Mononuclear cell (primary cell): ENCODE results near the gene EHMT2. TPM values are rescaled to one million over a fixed set of nuclear protein-coding genes. Genes with fewer than 3 reads are reported as not detected.
A peak's percentile ranks its signal among the peaks of the same experiment; 100 is the strongest.
"Not testable (repeated sequence)": the region's sequence is repeated elsewhere in the genome, so short reads cannot be mapped to it uniquely, and the experiment has no call there.

Experiments
- H3K27me3 ChIP-seq: 2 replicates; pipeline ENCODE4 v1.6.0; 2011; ENCODE audit warnings: low read length, control low read depth; ENCODE audit not compliant: insufficient read depth
- H3K4me1 ChIP-seq: 2 replicates; pipeline ENCODE4 v1.5.1; 2011; ENCODE audit warnings: mild to moderate bottlenecking, low read length, control low read depth; ENCODE audit not compliant: insufficient read depth
- H3K4me3 ChIP-seq: 2 replicates; pipeline ENCODE4 v1.5.1; 2011; ENCODE audit warnings: mild to moderate bottlenecking, low read length, moderate library complexity
- H3K9me3 ChIP-seq: 2 replicates; pipeline ENCODE4 v1.5.1; 2011; ENCODE audit warnings: low read depth, mild to moderate bottlenecking, control low read depth, low read length
- total RNA-seq: library from RNA; depleted of rRNA; stranded (reverse); fragments of >200 nt; gene quantifications from one replicate; pipeline ENCODE4 v1.2.3, GENCODE V29; 2012

EHMT2 gene
- total RNA-seq, 1 donor: 14.4 TPM

DNA sequence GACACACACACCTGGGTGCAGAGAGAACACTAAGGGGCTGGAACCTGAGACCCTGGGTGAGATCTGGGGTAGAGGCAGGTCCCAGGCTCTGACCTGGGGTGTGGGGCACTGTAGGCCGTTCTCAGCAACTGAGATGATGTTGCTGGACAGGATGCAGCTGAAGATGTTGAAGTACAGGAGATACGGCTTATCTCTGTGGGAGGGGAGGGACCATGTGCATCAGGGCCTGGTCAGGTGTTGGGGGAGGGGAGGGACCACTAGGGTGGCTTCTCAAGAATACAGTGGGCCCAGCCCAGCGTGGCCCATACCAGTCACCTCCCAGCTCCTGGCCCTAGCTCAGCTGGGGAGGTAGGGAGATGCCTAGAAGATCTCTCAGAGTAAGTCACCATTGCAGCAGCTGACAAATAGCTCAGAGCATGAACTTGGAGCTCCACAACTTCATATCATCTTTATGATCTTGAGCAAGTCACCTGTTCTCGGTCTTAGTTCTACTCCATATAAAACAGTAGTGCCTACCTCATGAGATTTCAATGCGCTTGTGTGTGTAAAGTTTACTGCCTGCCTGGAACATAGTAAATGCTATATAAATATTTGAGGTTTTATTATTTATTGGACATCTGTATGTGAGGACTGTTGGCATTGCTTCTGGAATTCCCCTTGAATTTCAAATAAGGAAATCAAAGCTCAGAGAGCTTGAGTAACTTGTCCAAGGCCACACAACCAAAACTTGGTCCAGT, 22.5 kb downstream of the EHMT2 start:
- no peaks in the 10 kb centered on the region for H3K9me3 ChIP-seq

DNA sequence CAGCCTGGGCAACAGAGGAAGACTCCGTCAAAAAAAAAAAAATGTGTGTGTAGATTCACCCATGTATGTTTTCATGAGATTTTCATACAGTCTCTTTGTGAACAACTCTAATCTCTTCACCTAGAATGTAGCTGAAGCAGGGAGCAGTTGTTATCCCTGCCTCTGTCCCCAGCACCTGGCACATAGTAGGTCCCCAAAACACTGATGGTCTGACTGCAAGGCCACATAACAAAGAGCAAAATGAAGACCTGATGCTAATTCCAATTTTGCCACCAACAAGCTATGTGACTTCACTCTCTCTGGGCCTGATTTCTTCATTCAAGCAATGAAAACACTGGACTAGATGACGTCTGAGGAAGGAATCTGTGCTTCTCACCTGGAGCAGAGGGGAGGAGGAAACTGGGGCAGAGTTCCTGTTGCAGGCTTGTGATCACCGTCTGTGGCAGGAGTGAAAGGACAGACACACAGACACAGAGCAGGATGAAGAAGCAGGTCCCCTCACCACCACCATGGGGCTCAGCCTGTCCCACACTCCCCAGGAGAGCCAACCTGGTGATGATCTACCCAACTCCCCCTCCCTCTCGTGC, 23.3 kb downstream of the EHMT2 start:
- no peaks in the 10 kb centered on the region for H3K4me1 ChIP-seq
- H3K4me3 ChIP-seq: no peak overlapping the region
- no peaks in the 10 kb centered on the region for H3K9me3 ChIP-seq
- no peaks in the 10 kb centered on the region for H3K27me3 ChIP-seq

More for the DNA sequence above, 22.5 kb downstream of the EHMT2 start:
- no peak overlapping the region for H3K4me3 ChIP-seq
- no peaks in the 10 kb centered on the region for H3K27me3 ChIP-seq
- H3K4me1 ChIP-seq: no peaks in the 10 kb centered on the region

DNA sequence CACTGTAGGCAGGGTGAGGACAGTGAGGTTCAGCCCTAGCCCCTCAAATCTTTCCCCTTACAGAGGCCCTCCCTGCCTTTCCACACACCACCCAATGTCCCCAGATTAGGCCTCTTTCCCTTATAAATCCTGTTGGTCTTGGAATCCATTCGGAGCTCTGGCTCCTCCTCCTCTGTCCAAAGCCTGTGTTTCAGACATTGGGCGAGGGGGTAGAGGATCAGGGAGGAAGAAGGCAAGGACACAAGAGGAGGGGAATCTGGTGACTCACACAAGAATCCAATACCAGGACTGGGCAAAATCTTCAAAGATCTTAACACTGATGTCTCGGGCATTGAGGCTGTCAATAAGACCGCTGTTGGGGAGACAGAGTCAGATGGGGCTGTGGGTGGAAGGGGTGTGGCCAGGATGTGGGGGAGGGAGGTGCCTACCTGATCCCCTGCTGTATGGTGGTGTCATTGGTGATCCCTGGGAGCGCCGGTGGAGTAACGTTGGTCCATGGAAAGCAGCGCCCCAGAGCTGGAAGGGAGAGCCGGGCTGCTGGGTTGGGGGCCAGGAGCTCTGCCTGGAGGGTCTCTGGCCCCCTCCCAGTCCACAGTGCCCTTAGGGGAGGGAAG, 26.3 kb downstream of the EHMT2 start:
- Histone ChIP-seq H3K9me3 (no peaks in the 10 kb centered on the region), H3K4me1 (no peaks in the 10 kb centered on the region), H3K27me3 (no peaks in the 10 kb centered on the region), H3K4me3 (no peak overlapping the region)

DNA sequence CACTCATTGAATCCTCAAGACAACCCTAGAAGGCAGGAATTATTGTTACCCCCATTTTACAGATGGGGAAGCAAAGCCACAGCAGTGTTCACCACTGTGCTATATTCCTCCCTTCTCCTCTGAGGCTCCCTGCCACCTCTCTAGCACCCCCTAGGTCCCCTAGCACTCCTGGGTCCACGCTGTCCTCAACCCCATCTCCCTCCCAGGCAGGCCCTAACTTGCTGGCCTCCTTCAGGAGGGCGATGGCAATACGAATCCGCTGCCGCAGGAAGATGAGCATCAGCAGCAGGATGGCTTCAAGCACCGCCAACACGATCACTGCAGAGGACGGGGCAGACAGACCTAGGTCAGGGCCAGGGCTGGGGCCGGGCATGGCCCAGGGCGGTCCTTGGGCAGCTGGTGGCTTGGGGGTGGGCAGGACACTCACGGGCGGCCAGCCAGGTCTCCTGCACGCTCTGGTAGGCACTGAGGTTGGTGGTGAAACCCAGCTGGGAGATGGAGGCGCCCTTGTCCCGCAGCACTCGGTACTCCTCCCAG, 27.0 kb downstream of the EHMT2 start:
- no peaks in the 10 kb centered on the region for H3K4me1 ChIP-seq
- H3K9me3 ChIP-seq: no peaks in the 10 kb centered on the region
- no peaks in the 10 kb centered on the region for H3K27me3 ChIP-seq
- H3K4me3 ChIP-seq: no peak overlapping the region

DNA sequence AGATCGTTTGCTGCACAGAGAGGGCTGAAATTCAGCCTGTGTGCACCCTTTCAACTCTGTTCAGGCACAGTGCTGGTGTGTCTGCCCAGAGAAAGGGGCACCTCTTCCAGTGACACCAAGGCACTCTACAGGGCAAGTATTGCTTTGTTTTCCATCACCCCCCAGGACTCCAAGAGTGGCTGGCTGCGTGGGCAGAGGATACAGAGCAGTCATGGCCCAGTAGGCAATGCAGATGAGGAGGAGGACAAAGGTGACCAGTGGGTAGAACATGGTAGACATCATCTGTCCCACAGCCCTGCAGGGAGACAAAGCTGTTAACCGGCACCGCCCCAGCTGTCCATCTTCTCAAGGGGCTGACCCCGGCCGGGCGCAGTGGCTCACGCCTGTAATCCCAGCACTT, 28.2 kb downstream of the EHMT2 start:
- Histone ChIP-seq H3K4me1 (peaks cover 1% of the 10 kb centered on the region), H3K9me3 (no peaks in the 10 kb centered on the region), H3K4me3 (no peak overlapping the region), H3K27me3 (no peaks in the 10 kb centered on the region)

DNA sequence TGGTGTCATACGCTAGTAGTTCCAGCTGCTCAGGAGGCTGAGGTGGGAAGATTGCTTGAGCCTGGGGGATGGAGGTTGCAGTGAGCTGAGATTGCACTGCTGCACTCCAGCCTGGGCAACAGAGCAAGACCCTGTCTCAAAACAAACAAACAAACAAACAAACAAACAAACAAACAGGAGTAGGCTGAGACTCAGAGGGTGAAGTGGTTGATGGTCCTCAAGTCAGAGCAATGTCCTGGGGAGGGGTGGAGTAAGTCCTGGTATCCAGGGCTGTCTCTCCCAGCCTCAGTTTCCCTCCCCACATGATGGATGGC, 28.9 kb downstream of the EHMT2 start:
- H3K27me3 ChIP-seq, H3K4me1 ChIP-seq, H3K4me3 ChIP-seq, H3K9me3 ChIP-seq: not testable (repeated sequence)

DNA sequence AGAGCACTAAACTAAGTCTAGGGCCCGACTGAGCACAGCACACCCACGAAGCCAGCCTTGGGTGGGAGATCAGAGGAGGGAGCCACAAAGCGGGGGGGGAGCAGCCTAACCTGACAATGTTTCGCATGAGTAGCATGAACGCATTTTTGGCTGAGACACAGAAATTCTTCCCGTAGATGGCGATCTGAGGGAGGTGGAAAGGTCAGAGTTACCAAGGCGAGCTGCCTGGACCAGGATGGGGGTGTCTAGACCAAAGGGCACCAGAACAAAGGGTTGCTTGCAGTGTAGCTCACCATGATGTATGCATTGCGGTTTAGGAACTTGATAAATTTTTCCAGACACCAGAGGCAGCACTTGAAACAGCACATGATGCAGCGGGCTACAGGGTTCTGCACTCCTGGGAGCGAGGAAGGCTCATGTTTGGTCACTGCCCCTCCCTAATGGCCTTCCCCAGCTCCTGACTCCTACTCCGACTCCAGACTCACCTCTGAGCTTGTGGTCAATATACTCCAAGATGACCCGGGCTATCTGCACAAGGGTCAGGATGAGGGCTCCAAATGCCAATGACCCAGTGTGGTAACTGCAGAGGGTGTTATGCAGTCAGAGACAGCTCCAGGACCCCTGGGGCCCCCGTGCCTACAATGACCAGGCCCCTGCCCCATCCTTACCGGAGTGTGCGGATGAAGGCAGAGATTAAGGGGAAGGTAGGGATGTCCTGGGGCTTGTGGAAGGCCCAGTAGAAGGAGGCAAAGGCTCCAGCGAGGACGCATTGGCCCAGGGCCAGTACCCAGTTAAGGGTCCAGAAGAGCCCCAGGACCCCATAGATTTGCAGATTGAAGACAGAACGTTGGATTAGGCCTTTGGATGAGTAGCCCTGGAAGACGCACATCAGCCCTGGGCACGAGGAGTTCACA, 32.0 kb downstream of the EHMT2 start:
- Histone ChIP-seq H3K27me3 (no peaks in the 10 kb centered on the region), H3K4me1 (peaks cover 29% of the 10 kb centered on the region), H3K4me3 (no peak overlapping the region), H3K9me3 (no peaks in the 10 kb centered on the region)

DNA sequence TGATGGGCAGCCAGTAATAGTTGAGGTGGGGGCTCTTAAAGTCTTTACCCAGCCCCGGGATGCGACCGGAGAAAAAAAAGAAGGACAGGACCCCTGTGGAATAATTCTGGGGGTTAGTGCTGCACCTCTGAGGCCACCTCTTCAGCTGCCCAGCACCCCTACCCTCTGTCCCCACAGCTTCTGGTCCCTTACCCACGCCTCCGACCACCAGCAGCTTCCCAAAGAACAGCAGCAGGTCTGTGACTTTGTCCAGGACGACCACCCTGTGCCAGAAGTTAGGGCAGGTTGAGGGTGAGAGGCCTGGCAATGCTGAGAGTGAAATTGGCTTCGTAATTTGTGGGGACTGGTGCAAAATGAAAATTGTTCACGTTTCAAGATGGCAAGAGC, 32.7 kb downstream of the EHMT2 start:
- Histone ChIP-seq H3K4me3 (no peak overlapping the region), H3K9me3 (no peaks in the 10 kb centered on the region), H3K27me3 (no peaks in the 10 kb centered on the region), H3K4me1 (peaks cover 29% of the 10 kb centered on the region)

DNA sequence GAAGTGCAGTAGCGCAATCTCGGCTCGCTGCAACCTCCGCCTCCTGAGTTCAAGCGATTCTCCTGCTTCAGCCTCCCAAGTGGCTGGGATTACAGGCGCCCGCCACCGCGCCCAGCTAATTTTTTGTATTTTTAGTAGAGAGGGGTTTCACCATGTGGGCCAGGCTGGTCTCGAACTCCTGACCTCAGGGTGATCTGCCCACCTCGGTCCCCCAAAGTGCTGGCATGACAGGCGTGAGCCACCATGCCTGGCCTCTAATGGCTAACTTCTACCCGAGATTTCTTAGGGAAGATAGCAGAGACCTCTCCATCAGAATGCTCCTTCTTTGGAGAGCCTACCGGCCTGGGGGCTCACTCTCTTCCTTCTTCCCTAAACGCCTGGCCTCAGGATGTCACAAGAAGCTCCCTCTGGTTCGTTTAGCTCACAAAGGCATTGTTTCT, 33.4 kb downstream of the EHMT2 start:
- Histone ChIP-seq H3K4me1 (peaks cover 29% of the 10 kb centered on the region), H3K4me3 (peak overlapping the region; percentile 54)
- H3K27me3 ChIP-seq, H3K9me3 ChIP-seq: not testable (repeated sequence)

DNA sequence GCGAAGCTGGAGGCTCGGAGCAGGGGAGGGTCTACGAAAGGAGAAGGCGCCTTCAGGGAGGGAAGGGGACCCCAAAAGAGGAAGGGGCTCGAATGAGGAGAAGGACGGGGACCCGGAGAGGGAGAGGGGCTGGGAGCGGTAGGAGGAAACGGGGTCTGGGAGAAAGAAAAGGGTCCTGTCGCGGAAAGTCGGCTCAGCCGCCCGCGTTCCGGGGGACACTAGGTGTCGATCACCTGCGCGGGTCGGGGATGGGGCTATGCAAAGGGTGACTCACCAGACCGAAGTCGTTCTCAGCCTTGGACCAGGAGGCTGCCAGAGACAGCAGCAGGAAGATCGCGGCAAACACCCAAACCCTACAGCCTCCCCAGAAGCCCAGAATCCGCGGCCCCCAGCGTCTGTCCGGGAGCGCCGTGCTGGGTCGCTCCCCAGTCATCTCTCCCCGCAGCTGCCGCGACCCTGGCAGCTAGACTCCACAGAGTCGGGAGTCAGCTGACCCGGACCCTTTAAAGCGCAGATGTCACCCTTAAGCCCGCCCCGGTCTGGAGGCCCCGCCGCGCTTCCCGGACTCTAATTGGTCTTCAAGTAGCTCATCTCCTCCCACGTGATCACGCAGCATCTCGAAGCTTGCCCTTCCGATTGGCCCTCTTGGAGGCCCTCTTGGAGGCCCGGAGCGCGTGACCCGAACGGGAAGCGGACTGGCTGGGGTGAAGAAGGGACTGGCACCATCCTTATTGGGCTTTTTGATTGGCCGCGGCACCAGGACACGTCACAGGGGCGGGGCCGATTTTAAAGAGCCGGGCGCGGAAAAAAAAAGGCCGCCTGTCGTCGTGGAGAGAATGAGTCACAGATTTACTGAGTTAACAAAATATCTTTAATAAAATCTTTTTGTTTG, 34.9 kb downstream of the EHMT2 start, which contains the start of gene NEU1:
Gene NEU1, minus strand, starts transcription at position 478 of the 892 bp plus-strand sequence. Its CDS starts 45 bp downstream, at position 433.
- Histone ChIP-seq H3K4me3 (peak within 1 kb of the TSS; percentile 79), H3K27me3 (no peaks in the 10 kb centered on the region), H3K9me3 (no peaks in the 10 kb centered on the region), H3K4me1 (peaks cover 29% of the 10 kb centered on the region)

DNA sequence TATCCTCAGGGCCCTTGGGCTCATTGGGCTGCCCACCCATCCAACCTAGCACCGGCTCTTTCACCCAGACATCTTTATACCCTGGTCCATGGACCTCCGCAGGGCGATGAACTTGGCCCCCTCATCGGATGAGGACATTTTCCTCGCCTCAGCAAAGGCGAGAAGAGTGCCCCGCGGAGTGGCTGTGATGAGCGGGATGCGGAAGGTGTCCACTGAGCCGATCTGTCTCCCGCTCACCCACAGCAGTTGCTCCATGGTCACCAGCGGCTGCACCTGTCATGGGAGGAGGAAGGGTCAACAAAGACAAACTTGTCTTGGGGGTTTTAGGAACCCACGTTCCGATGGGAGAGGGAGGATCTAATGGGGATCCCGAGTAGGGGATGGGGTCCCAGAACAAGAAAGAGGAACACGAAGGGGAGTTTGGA, 35.6 kb downstream of the EHMT2 start:
- peaks cover 29% of the 10 kb centered on the region for H3K4me1 ChIP-seq
- peak overlapping the region; percentile 79 for H3K4me3 ChIP-seq
- no peaks in the 10 kb centered on the region for H3K9me3 ChIP-seq
- no peaks in the 10 kb centered on the region for H3K27me3 ChIP-seq

DNA sequence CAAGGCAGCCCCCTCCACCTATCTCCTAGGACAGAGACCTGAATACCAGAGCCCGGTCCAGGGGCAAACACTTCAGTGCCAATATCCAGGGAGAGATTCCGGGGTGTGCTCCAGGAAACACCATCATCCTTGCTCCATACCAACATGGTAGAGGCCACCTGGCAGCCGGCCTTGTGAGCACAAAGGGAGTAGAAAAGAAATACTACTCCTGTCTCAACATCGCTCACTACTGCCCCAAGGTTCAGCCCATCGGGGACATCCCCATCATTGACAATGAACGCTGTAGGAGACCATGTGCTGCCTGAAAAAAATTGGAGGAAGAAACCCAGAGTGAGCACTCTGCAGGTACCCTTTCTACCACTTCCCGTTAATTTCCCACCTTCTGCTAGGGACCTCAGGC, 36.3 kb downstream of the EHMT2 start:
- H3K9me3 ChIP-seq: no peaks in the 10 kb centered on the region
- peaks cover 29% of the 10 kb centered on the region for H3K4me1 ChIP-seq
- H3K4me3 ChIP-seq: no peak overlapping the region
- no peaks in the 10 kb centered on the region for H3K27me3 ChIP-seq

DNA sequence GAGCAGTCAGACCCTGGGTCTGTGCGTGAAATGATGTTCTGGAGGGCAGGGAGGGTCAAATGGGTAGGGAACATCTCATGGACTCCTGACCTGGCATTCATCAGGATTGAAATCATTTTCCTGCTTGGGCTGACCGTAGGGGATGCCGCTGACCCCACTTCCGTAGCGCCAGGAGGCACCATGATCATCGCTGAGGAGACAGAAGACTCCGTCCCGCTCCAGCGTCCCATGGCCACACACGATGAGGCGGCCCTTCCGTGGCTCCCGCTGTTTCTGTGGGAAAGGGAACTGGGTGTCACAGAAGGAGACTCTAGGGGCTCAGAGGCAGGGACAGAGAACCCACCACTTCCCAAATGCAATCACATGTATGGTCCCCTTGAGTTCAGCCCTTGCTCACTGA, 37.1 kb downstream of the EHMT2 start:
- no peaks in the 10 kb centered on the region for H3K9me3 ChIP-seq

DNA sequence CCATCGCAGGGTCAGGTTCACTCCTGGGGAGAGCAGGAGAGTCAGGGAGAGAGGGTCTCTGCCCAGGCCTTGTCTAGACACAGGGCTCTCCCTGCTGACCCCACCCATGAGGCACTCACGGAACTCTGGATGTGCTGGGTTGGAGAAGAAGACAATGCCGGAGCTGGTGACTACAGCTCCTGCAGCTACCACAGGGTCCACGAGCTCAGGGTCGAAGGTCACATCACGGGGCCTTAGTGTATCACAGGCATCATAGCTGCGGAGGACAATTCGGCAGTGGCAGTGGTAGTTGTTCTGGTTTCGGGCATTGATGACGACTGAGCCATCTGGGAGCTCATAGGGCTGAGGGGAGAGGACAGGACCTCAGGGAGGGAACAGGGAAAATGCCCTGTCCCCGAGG, 37.6 kb downstream of the EHMT2 start:
- no peaks in the 10 kb centered on the region for H3K27me3 ChIP-seq
- H3K9me3 ChIP-seq: no peaks in the 10 kb centered on the region
- peaks cover 29% of the 10 kb centered on the region for H3K4me1 ChIP-seq
- H3K4me3 ChIP-seq: no peak overlapping the region

More for the DNA sequence above, 37.1 kb downstream of the EHMT2 start:
- Histone ChIP-seq H3K4me1 (peaks cover 29% of the 10 kb centered on the region), H3K4me3 (no peak overlapping the region), H3K27me3 (no peaks in the 10 kb centered on the region)
